GM11168 (cell line): ENCODE results near the gene COPG2.
"Not testable (repeated sequence)": the region's sequence is repeated elsewhere in the genome, so short reads cannot be mapped to it uniquely, and the experiment has no call there.

Experiments used
- in situ Hi-C: fragments of 300-500 bp; cut with MboI; formaldehyde crosslinking; loops from one replicate; pipeline ENCODE4 v1.12.0; 2022; ENCODE audit warnings: low sequenced_read_pairs; ENCODE audit not compliant: unreplicated experiment

COPG2 gene, protein sequence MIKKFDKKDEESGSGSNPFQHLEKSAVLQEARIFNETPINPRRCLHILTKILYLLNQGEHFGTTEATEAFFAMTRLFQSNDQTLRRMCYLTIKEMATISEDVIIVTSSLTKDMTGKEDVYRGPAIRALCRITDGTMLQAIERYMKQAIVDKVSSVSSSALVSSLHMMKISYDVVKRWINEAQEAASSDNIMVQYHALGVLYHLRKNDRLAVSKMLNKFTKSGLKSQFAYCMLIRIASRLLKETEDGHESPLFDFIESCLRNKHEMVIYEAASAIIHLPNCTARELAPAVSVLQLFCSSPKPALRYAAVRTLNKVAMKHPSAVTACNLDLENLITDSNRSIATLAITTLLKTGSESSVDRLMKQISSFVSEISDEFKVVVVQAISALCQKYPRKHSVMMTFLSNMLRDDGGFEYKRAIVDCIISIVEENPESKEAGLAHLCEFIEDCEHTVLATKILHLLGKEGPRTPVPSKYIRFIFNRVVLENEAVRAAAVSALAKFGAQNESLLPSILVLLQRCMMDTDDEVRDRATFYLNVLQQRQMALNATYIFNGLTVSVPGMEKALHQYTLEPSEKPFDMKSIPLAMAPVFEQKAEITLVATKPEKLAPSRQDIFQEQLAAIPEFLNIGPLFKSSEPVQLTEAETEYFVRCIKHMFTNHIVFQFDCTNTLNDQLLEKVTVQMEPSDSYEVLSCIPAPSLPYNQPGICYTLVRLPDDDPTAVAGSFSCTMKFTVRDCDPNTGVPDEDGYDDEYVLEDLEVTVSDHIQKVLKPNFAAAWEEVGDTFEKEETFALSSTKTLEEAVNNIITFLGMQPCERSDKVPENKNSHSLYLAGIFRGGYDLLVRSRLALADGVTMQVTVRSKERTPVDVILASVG

DNA sequence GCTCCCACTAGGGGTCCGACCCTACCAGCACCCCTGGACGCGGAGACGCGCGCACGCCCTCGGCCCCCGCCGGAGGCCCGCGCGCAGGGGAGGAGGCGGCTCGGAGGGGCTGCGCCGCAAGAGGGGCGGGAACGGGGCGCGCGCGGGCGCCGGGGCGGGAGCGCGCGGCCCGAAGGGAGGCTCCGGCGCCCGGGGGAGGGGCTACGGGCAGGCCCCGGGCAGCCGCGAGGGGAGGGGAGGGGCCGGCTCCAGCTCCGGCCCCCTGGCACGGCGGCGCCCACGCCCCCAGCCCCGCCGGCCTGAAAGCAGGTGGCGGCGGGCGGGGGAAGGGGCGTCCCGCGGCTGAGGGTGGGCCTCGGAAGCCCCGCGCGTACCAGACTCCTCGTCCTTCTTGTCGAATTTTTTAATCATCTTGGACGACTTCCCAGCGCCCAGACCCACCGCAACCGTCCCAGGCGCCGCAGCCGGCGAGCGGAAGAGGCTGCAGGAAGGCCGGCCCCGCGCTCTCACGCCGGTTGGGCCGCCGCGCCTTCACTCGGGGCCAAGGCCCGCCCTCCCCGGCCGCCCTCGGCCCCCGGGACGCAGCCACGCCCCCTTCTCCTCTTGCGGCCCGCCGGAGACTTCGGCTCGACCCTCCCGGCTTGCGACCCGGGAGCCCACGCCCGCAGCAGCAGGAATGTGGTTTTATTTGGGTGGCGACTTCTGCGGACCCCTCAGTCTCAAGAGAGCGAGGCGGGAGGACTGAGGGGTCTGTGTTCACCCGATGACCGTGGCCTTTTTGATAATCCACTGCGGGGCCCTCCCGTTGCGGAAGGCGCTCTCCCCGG is at the start of gene COPG2:
COPG2 (minus strand) TSS at position 491 of the 827 bp plus-strand sequence; CDS start at position 411, 80 bp downstream.
- in situ Hi-C loops: no loop called here

DNA sequence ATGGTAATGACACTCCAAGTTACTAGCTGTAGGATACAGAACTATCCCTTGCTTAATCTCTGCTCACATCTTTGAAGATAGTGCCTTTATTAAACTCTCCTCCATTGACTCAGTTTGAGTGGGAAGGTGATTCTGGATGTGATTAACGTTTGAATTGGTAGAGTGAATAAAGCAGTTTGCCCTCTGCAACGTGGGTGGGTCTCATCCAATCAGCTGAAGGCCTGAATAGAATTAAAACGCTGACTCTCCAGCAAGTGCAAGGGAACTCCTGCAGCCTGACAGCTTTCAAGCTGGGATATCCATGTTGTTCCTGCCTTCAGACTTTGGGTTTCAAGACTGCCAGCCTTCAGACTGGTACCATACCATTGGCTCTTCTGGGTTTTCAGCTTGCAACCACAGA is 43.9 kb upstream of the COPG2 start:
- in situ Hi-C loops: no loop called here

DNA sequence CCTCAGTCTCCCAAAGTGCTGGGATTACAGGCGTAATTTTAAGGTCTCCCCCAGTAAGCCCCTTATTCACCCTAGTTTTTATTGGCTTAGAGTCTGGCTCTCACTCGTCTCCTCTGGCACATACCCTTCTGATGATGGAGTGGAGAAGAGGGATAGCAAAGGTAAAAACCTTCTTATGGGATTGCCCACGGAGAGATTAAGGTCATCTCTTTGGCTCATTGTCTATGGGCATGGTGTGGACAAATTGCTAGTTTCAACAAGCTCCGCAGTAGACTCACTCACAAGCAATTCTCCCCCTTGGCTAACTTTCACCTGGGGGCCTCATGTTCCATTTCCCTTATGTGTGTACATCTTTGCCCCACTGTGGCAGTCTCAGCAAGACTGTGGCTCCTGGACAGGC is 40.2 kb upstream of the COPG2 start:
- in situ Hi-C loops: no loop called here

DNA sequence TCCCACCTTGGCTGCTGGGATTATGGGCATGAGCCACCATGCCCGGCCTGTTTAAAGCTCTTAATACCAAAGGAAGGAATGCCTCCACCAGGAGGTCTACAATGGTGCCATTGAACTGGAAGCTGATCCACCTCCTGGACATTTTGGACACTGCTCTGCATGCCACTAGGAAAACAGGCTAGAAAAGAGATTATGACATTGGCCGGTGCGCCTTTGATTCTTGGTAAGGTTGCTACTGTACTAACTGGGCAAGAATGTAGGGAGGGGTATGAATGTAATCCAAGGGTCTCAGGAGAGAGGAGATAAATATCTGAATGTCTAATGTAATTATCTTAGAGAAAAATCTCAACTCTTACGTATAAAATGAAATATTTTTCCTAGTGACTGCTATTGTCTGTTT is 39.5 kb upstream of the COPG2 start:
- in situ Hi-C loops: no loop called here

DNA sequence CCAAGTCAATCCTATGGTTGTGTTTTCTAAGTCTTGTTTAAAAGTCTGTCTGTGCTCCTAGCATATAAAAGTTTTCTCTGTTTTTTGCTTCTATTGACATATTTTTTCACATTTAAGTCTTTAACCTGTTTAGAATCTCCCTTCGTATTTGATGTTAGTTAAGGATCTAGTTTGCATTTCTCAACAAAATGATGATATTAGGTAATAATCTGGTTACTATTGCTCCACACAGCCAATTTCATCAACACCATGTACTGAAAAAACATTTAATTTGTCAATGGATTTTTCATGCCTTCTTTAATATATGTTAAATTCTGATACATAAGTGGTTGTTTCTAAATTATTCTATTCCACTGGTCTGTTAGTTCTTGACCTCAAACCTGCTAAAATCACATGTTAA is 35.3 kb upstream of the COPG2 start:
- in situ Hi-C loops: no loop called here

DNA sequence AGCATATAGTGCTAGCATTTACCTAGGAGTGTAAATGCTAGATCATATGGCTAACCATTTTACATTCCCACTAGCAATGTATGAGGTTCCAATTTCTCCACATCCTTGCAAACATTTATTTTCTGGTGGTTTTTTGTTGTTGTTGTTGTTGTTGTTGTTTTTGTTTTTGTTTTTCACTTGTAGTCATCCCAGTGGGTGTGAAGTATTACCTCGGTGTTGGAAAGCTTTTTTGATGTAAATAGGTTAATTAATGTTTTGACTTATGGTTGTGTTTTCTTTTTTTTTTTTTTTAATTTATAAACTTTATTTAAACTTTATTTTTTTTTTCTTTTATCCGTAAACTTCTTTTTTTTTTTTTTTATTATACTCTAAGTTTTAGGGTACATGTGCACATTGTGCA is 33.1 kb upstream of the COPG2 start:
- in situ Hi-C loops: no loop called here

DNA sequence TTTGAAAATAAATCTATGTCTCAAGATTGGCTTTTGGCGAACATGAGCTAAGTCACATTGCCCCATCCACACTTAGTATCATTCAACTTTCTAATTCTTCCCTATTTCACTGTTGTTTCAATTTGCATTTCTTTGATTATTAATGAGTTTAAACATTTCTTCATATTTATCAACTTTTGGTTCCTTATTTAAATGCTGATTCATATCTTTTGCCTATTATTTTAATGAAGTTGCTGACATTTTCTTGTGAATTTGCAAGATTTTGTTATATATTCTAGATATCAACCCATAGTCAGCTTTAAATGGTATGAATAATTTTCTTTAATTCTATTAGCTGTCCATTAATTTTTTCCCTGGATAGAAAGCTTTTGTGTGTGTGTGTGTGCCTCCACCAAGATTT is 32.2 kb upstream of the COPG2 start:
- in situ Hi-C loops: no loop called here

DNA sequence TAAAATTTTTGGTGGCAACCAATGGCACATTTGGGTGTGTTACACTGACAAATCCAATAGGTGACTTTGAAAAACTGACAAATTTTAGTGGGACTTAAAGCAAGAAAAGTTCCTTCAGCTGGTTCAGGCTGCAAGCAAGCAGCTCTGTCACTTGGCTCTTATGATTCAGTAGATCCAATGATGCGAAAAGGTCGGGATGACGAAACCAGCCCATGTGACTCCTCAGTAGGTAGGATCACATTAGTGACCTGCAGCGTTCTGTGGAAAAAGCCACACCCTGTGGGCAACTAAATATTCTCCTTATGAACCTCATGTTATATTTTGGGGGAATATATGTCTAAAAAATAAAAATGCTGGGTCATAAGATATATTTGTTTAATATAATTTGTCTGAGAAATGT is 31.1 kb upstream of the COPG2 start:
- in situ Hi-C loops: no loop called here

DNA sequence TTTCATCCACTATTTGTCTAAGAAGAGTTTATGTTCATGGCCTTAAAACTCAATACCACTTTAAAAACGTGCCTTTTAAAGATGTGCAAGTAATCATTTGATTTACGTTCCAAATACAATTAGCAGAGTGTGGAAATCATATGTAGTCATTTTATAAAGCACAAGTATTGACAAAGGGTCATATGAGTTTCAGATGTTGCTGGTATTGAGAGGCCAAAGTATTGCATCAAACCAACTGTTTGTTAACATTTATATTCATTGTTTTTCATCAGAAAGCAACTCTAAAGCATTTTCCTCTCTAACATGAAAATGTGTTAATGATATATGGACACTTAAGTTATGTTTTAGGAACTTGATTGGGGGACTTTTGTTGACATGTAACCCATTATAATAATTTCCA is 29.3 kb upstream of the COPG2 start:
- in situ Hi-C loops: no loop called here

DNA sequence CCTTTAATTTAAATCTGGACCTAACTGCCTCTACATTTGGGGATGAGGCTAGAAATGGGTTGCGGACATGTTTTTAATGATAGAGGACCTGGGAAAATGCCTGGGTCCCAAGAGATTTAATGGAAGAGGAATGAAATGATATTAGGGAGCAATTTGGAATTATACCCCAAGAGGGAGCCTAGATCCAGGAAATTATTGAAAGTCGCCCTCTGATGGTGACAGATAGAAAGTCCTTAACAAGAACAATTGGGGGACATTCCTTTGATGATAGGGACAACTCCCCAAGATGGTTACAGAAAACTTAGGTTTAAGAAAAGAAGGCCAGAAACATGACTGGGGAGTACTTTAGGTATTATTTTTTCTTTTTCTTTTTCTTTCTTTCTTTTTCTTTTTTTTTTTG is 27.3 kb upstream of the COPG2 start:
- in situ Hi-C loops: no loop called here

DNA sequence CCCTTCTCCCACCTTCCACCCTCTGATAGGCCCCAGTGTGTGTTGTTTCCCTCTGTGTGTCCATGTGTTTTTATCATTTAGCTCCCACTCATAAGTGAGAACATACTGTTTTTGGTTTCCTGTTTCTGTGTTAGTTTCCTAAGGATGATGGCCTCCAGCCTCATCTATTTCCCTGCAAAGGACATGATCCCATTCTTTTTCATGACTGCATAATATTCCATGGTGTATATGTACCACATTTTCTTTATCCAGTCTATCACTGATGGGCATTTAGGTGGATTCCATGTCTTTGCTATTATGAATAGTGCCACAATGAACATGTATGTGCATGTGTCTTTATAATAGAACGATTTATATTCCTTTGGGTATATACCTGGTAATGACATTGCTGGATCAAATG is 23.8 kb upstream of the COPG2 start:
- in situ Hi-C loops: not testable (repeated sequence)

DNA sequence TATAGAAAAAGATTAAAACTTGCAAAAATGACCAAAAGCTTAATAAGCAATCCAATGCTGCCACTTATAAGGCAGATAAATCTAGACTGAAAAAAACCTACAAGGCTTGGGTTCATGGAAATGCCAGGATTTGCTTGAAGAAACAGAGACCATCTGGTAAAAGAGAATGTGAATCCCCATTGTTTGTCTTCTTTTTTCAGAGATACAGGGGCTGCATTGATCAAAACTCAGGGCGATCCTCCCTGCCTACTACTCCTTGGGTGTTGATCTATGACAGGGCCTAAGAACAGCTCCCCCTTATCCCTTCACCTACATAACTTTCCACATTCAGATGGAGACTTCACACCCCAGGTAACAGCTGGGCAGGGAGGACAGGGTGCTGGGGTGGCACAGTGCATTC is 21.1 kb upstream of the COPG2 start:
- in situ Hi-C loops: no loop called here

DNA sequence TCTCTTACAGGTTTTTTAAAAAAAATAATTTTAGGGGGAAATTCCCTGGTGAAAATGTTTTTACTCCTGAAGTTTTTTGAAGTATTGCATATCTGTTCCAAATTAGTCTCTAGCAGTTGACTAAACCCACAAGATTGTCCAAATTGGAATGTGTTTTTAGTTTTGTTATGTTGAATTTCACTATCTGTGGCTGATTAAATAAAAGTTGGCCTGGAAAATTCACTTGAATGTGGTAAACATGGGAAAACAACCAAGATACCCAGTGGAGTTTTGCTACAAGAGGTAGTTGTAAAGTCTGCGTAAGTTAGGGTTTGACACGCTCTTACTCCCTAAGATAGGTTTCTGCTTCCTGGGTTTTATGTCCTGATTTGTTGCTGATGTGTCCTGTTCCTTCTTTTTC is 14.5 kb upstream of the COPG2 start:
- in situ Hi-C loops: no loop called here

DNA sequence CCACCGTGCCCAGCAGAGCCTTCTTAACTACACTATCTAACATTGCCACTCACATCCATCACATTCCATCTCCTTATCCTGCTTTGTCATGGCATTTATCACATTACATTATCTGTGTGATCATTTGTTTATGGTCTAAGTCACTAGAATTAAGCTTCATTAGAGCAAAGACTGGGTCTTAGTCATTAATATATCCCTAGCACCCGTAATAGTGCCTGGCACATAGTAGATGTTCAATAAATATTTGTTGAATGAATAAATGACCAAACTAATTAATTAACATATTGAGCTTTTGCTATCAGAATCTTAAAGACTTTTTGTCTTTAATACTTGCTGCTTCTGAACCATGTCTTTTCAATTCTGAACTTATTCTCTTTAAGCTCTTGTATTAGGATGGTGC is 5.9 kb upstream of the COPG2 start:
- in situ Hi-C loops: no loop called here

DNA sequence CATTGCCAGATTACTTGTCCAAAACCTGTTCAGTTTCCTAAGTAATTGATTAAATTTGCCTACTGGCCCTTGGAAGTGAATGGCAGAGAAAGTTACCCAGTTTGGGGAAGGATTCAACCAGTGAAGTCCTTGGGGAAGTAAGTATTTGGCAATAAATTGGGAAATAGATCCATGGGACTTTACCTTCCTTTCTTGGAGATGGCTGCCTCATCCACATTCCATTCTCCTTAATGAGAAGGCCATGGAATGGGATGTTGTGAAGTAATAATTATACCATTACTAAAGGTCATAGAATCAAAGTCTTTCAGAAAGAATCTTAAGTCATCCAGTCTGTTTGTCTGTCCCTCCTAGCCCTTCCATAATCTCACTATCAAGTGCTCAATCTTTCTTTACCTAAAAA is 4.5 kb upstream of the COPG2 start:
- in situ Hi-C loops: no loop called here

DNA sequence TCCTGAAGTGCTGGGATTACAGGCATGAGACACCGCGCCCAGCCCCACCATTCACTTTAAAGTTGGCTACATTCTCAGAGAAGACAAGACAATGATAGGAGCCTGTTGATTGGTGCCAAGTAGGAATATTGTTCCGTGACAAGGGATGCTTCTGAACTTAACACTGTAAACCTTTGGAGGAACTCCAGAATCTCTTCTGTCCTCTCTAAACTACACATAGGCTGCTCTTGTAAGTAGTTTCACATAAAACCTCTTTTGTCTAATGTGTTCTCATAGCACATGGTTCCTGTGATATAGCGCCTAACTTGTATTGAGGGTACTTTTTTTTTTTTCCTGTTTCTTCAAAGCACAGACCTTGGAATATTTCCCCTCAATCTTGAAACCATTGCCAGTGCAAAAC is 3.6 kb upstream of the COPG2 start:
- in situ Hi-C loops: no loop called here

DNA sequence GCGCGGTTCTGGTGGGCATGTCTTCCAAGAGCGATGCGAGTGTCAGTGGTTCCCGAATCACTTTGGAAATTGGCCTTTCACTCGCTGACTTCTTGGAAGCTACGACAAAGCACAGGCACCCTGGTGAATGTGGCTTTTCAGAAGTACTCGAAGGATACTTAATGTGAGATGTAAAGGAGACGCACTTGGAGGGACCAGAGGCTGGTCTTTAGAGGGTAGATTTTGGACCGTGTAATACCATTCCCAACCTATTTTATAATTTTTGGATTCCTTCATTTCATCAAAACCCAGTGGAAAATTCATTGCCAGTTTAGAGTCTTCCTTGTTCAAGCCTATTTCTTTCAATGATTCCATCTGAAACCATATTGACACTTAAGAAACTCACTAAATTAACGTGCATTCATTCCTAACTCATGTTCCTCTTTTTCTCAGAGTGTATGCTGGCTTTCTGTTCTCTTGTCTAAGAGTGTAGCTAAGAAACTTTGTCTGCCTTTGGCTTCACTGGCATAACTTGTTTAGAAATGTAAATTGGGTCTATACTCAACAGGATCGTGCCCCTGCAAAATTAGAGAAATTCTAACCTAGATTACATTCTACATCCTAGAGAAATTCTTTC is 645 bp upstream of the COPG2 start:
- in situ Hi-C loops: no loop called here

DNA sequence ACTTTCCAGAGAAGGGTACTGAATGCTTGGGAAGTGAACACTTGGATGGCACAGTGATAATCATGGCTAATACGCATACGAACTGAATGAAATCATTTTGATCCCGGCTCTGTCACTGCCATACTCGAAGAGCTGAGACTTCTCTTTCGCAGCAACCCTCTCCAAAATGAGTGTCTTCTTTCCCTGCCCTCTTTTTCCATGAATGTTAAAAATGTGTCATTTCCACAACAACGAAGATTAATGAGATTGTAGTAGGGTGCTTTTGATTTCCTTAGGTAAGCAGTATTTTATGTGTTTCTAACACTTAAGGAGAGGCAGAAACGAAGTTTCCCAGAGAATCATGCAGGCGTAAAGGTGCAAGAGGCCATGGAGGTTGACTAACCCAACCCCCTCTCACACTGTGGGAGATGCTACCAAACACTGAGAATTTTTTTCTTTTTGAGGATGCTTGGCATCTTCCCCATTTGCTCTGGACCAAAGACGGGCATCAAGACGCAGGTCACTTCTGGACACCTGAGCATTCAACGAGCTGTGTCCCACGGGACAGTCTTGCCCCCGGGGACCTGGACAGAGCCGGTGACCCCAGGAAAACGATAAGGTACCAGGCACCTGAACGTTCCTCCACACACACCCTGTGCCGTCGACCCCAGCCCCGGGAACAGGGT is 823 bp downstream of the COPG2 start:
- in situ Hi-C loops: no loop called here

DNA sequence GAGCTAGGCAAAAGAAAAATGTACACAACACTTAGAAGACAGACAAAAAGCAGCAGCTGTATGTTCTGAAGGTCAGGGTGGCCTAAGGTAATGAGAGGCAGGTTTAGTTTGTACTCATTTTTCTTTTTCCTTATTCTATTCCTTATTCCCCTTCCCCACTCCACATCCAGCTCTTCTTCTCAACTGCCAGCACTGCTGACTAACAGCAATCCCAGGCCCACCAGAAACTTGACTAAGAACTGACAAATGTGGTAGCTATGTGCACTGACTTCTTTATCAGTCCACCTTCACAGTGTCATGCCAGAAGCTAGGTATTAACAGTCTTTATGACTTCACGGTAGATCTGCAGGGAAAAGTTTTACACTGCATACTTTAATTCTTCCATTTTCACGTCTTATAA is 6.1 kb downstream of the COPG2 start:
- in situ Hi-C loops: no loop called here

DNA sequence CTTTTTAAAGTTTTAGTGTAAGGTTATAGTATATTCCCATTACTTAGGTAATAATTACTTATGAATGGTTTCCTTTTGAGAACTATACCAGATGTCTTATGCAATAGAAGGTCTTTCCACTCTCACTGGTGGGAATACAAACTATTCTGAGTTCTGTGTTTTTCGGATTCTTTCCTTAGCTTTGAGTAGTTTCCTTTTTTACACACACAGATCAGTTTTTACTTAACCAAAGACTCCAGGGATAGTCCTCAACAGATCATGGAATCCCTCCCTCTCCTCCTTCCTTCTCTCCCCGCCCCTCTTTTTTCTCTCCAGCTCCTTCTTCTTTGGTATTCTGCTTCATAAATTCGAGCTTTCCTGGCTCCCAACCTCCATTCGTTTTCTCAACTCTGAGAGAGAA is 13.3 kb downstream of the COPG2 start:
- in situ Hi-C loops: no loop called here
